ENCODE results near the gene ADCK1.

Gene ADCK1

GRCh38 chr14:77961847-77962580 is 162.1 kb downstream of the ADCK1 start:
- DNase-seq = no peak

GRCh38 chr14:77962731-77963520 is 163.0 kb downstream of the ADCK1 start:
- no peak for DNase-seq

GRCh38 chr14:77964586-77964985 is 164.7 kb downstream of the ADCK1 start:
- DNase-seq = no peak

- DNase-seq = no peak
Measured at GRCh38 chr14:77965050-77965449, 165.1 kb downstream of the ADCK1 start.

- no peak for DNase-seq
Measured at GRCh38 chr14:77965919-77966435, 166.1 kb downstream of the ADCK1 start.

- no peak for DNase-seq
Measured at GRCh38 chr14:77967110-77967509, 167.2 kb downstream of the ADCK1 start.

GRCh38 chr14:77970646-77971045 is 170.7 kb downstream of the ADCK1 start:
- DNase-seq = no peak

GRCh38 chr14:77973246-77973645 is 173.3 kb downstream of the ADCK1 start:
- DNase-seq = no peak

GRCh38 chr14:77976591-77976990 is 176.7 kb downstream of the ADCK1 start:
- DNase-seq = no peak

- DNase-seq = no peak
Measured at GRCh38 chr14:77979171-77979570, 179.3 kb downstream of the ADCK1 start.

- no peak for DNase-seq
Measured at GRCh38 chr14:77979666-77980351, 179.9 kb downstream of the ADCK1 start.

GRCh38 chr14:77980475-77981321 is 180.8 kb downstream of the ADCK1 start:
- no peak for DNase-seq
